ENCODE data around the gene DNAH7.

DNAH7 gene

GRCh38 chr2:195902857-195903256 is 165.8 kb downstream of the DNAH7 start:
- H3K4me3 ChIP-seq (ENCODE audit: low read length), result no peak overlapping the region
- TF ChIP-seq ZNF274 (IDR thresholded peaks at IDR 0.05; ENCODE audit: low read depth, low read length), result no peak

GRCh38 chr2:195899226-195899625 is 169.4 kb downstream of the DNAH7 start:
- TF ChIP-seq ZNF274 (IDR thresholded peaks at IDR 0.05; ENCODE audit: low read depth, low read length), result no peak
- H3K4me3 ChIP-seq (ENCODE audit: low read length), result no peak overlapping the region

- no peak for TF ChIP-seq ZNF274 (IDR thresholded peaks at IDR 0.05; ENCODE audit: low read depth, low read length)
- no peak overlapping the region for H3K4me3 ChIP-seq (ENCODE audit: low read length)
Observed at GRCh38 chr2:195898505-195899191, 170.0 kb downstream of the DNAH7 start.

- TF ChIP-seq ZNF274 (IDR thresholded peaks at IDR 0.05; ENCODE audit: low read depth, low read length), result no peak
- no peak overlapping the region for H3K4me3 ChIP-seq (ENCODE audit: low read length)
Observed at GRCh38 chr2:195891081-195891480, 177.6 kb downstream of the DNAH7 start.

- H3K4me3 ChIP-seq (ENCODE audit: low read length), result no peak overlapping the region
- no peak for TF ChIP-seq ZNF274 (IDR thresholded peaks at IDR 0.05; ENCODE audit: low read depth, low read length)
Observed at GRCh38 chr2:195879153-195879552, 189.5 kb downstream of the DNAH7 start.

- no peak overlapping the region for H3K4me3 ChIP-seq (ENCODE audit: low read length)
- TF ChIP-seq ZNF274 (IDR thresholded peaks at IDR 0.05; ENCODE audit: low read depth, low read length), result no peak
Observed at GRCh38 chr2:195871326-195871725, 197.3 kb downstream of the DNAH7 start.

- no peak overlapping the region for H3K4me3 ChIP-seq (ENCODE audit: low read length)
- no peak for TF ChIP-seq ZNF274 (IDR thresholded peaks at IDR 0.05; ENCODE audit: low read depth, low read length)
Observed at GRCh38 chr2:195864316-195864715, 204.3 kb downstream of the DNAH7 start.

GRCh38 chr2:195863564-195863963 is 205.1 kb downstream of the DNAH7 start:
- H3K4me3 ChIP-seq (ENCODE audit: low read length), result no peak overlapping the region
- TF ChIP-seq ZNF274 (IDR thresholded peaks at IDR 0.05; ENCODE audit: low read depth, low read length), result no peak

- H3K4me3 ChIP-seq (ENCODE audit: low read length), result no peak overlapping the region
- TF ChIP-seq ZNF274 (IDR thresholded peaks at IDR 0.05; ENCODE audit: low read depth, low read length), result no peak
Observed at GRCh38 chr2:195863121-195863520, 205.5 kb downstream of the DNAH7 start.

- no peak for TF ChIP-seq ZNF274 (IDR thresholded peaks at IDR 0.05; ENCODE audit: low read depth, low read length)
- H3K4me3 ChIP-seq (ENCODE audit: low read length), result no peak overlapping the region
Observed at GRCh38 chr2:195861821-195862220, 206.8 kb downstream of the DNAH7 start.

GRCh38 chr2:195859513-195859912 is 209.1 kb downstream of the DNAH7 start:
- no peak for TF ChIP-seq ZNF274 (IDR thresholded peaks at IDR 0.05; ENCODE audit: low read depth, low read length)
- no peak overlapping the region for H3K4me3 ChIP-seq (ENCODE audit: low read length)

- no peak for TF ChIP-seq ZNF274 (IDR thresholded peaks at IDR 0.05; ENCODE audit: low read depth, low read length)
- H3K4me3 ChIP-seq (ENCODE audit: low read length), result no peak overlapping the region
Observed at GRCh38 chr2:195857132-195857531, 211.5 kb downstream of the DNAH7 start.

GRCh38 chr2:195850764-195851163 is 217.9 kb downstream of the DNAH7 start:
- no peak overlapping the region for H3K4me3 ChIP-seq (ENCODE audit: low read length)
- TF ChIP-seq ZNF274 (IDR thresholded peaks at IDR 0.05; ENCODE audit: low read depth, low read length), result no peak

- no peak overlapping the region for H3K4me3 ChIP-seq (ENCODE audit: low read length)
- no peak for TF ChIP-seq ZNF274 (IDR thresholded peaks at IDR 0.05; ENCODE audit: low read depth, low read length)
Observed at GRCh38 chr2:195848119-195848899, 220.3 kb downstream of the DNAH7 start.

GRCh38 chr2:195842932-195843331 is 225.7 kb downstream of the DNAH7 start:
- H3K4me3 ChIP-seq (ENCODE audit: low read length), result no peak overlapping the region
- no peak for TF ChIP-seq ZNF274 (IDR thresholded peaks at IDR 0.05; ENCODE audit: low read depth, low read length)

Data from GM08714 (cell line).